Activated T-cell treated with anti-CD3 and anti-CD28 coated beads, Interleukin-2, amount 50 U/mL, for 24 hours (primary cell): ENCODE data around the gene NR6A1.

Source experiments
- DNase-seq: peaks from one replicate; pipeline ENCODE4 v3.0.0-alpha.2; 2020
- H3K27ac Mint-ChIP-seq: 2 replicates; pipeline ENCODE4 v1.8.0; 2020; ENCODE audit warnings: mild to moderate bottlenecking, mixed read lengths
- H3K27me3 Mint-ChIP-seq: 2 replicates; pipeline ENCODE4 v1.8.0; 2020; ENCODE audit warnings: mixed read lengths
- H3K36me3 Mint-ChIP-seq: 2 replicates; pipeline ENCODE4 v1.8.0; 2020; ENCODE audit warnings: low read depth, mixed read lengths
- H3K4me1 Mint-ChIP-seq: 2 replicates; pipeline ENCODE4 v1.8.0; 2020; ENCODE audit warnings: low read depth, mixed read lengths
- H3K4me3 Mint-ChIP-seq: 2 replicates; pipeline ENCODE4 v1.8.0; 2020; ENCODE audit warnings: mild to moderate bottlenecking, moderate library complexity, mixed read lengths
- H3K9me3 Mint-ChIP-seq: 2 replicates; pipeline ENCODE4 v1.8.0; 2020; ENCODE audit warnings: mixed read lengths

The NR6A1 gene

DNA sequence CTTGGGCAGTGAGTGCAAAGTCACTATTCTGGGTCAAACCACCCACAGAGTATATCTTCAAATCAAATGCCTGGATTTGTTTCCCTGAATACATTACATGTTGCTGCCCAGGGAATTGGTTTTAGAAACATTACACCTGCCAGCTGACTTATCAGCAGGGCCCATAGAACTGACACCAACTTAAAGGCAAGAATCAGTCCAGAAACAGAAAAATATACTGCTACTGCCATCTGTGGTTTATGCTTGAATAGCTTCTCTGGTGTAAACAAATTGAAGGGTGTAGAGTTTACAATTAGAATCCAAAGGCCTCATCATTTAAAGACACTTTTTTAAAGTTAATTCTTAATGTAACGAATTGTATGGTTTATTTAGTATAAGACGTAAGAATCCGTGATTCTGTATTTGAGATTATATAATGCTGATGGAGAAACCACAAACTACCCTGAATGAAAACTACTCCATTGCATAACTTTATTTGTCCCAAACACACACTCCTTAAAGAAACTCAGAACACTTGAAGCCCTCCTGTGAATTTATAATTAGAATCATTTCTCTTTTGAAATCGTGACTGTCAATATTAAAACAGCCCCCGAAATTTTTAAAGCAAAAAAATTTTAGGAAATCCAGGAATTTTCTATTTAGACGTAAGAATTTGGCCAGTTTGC is 6.2 kb downstream of the NR6A1 start:
- Mint-ChIP-seq H3K27ac (no peak overlapping the region), H3K9me3 (no peaks in the 10 kb centered on the region), H3K36me3 (no peaks in the 10 kb centered on the region), H3K4me3 (no peak overlapping the region), H3K27me3 (peaks cover 95% of the 10 kb centered on the region), H3K4me1 (peaks cover 12% of the 10 kb centered on the region)
- no peak for DNase-seq

DNA sequence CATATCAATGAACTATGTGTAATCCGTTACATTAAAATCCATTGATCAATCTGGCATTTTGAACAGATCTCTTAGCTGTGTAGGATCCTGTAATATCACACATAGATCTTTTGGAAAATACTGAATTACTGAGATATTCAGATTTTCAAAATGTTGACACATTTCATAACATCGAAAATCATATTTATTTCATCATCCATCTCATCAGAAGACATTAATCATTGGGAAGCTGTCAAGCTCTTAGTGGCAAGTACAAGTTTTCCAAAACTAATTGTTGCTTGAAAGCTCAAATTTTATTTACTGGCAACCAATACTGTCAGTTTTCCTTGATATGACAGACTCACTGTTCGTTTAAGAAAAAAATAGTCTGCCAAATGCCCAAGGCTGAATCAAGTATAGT is 8.5 kb downstream of the NR6A1 start:
- Mint-ChIP-seq H3K9me3 (no peaks in the 10 kb centered on the region), H3K27me3 (peaks cover 93% of the 10 kb centered on the region), H3K4me1 (peaks cover 3% of the 10 kb centered on the region), H3K27ac (no peak overlapping the region), H3K4me3 (no peak overlapping the region), H3K36me3 (no peaks in the 10 kb centered on the region)
- no peak for DNase-seq

DNA sequence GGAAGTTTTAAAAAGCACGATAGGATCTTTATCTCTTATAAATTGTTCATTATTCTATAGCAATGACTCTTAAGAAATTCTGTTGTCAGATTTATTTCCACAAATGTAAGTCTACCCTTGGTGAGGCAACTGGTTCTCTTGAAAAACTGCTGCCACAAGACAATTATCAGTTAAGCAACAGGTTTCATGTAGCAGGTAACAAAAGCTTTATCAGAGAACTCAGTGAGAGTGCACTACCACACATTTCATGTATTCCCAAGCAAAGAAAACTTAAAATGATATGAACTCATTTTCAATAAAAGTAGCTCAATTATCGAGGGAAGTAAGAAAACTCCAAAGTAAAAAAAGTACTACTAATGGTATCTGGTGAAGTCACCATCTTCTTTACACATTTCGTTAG is 9.4 kb downstream of the NR6A1 start:
- Mint-ChIP-seq H3K27ac (no peak overlapping the region), H3K4me3 (no peak overlapping the region), H3K9me3 (no peaks in the 10 kb centered on the region), H3K27me3 (peaks cover 93% of the 10 kb centered on the region), H3K4me1 (peaks cover 3% of the 10 kb centered on the region), H3K36me3 (no peaks in the 10 kb centered on the region)
- no peak for DNase-seq

DNA sequence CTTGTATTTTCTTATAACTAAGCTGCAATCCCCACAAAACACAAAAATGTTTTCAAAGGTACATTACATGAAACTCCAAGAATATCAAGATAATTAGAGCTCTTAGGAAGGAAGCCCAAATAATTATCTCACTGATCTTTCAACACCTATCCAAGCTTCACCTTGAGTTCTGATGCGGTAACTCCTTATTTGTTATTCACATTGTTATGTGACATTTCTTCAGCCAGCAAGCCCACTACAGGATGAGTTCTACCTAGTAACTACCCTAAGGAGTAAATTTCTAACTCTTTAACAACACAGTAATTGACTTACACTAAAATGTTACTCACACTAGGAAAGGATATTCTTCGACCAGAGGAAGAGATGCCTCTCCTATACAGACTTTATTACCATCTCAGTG is 9.9 kb downstream of the NR6A1 start:
- no peaks in the 10 kb centered on the region for H3K9me3 Mint-ChIP-seq
- peaks cover 93% of the 10 kb centered on the region for H3K27me3 Mint-ChIP-seq
- peaks cover 3% of the 10 kb centered on the region for H3K4me1 Mint-ChIP-seq
- no peak overlapping the region for H3K4me3 Mint-ChIP-seq
- H3K36me3 Mint-ChIP-seq = no peaks in the 10 kb centered on the region
- no peak overlapping the region for H3K27ac Mint-ChIP-seq
- no peak for DNase-seq

DNA sequence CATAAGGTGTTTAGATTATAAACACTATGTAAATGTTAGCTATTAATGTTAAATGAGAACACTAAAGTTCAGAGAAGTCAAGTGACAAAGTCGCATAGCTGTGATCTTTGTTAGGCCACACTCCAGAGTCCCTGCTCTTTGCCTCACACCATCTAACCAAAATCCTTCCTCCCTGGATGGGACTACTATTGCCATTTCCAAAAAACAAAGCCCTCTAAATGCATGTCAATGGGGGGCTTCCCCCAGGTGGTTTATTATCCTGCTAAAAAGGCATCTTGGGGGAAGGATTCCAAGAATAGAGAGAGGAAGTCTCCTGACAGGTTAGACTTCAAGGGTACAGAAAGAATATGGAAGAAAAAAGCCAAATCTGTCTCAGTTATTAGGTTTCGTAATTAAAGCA is 10.4 kb downstream of the NR6A1 start:
- Mint-ChIP-seq H3K4me3 (no peak overlapping the region), H3K27me3 (peaks cover 93% of the 10 kb centered on the region), H3K27ac (no peak overlapping the region)

DNA sequence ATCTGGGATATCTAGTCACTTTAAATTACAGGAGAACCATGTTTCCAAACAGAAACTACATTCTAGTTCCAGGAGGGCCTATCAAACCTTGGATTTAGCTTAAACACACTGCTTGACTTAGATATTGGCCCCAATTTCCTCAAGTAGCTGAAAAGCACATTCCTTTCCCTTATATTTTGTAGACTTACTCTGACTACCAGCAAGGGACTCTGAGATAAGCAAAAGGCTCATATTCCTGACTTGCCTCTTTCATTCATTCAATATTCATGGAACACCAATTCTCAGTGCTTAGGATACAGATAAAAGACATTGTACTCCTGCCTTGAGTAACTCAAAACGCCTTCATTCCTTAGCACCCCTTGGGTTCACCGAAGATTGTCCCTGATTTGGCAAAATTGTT is 11.8 kb downstream of the NR6A1 start:
- no peak overlapping the region for H3K27ac Mint-ChIP-seq
- DNase-seq = no peak
- no peaks in the 10 kb centered on the region for H3K9me3 Mint-ChIP-seq
- no peak overlapping the region for H3K4me3 Mint-ChIP-seq
- H3K36me3 Mint-ChIP-seq = no peaks in the 10 kb centered on the region
- H3K4me1 Mint-ChIP-seq = peaks cover 15% of the 10 kb centered on the region
- peaks cover 93% of the 10 kb centered on the region for H3K27me3 Mint-ChIP-seq

More for the DNA sequence above, 10.4 kb downstream of the NR6A1 start:
- no peaks in the 10 kb centered on the region for H3K9me3 Mint-ChIP-seq
- H3K4me1 Mint-ChIP-seq = peaks cover 3% of the 10 kb centered on the region
- H3K36me3 Mint-ChIP-seq = no peaks in the 10 kb centered on the region
- no peak for DNase-seq

DNA sequence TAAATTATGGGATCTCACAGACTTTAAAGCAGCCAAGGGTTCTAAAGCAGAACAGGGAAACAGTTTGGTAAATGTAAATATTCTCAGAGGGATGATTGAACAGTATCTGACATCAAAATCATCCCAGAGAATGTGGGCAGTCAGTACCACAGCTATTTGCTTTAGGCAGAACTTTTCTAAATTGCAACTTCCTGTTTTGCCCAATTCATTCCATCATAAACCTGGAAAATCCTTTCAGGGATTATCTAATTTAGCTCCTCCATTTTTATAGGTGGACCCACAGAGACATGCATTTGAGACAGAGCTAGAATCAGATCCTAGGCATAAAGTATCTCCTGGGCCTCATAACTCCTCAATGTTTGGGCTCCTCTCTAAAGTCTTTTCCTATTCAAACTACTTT is 12.4 kb downstream of the NR6A1 start:
- H3K9me3 Mint-ChIP-seq = no peaks in the 10 kb centered on the region
- H3K27me3 Mint-ChIP-seq = peaks cover 91% of the 10 kb centered on the region
- H3K36me3 Mint-ChIP-seq = no peaks in the 10 kb centered on the region
- H3K4me3 Mint-ChIP-seq = no peak overlapping the region
- DNase-seq = no peak
- H3K27ac Mint-ChIP-seq = no peak overlapping the region
- H3K4me1 Mint-ChIP-seq = peaks cover 19% of the 10 kb centered on the region

DNA sequence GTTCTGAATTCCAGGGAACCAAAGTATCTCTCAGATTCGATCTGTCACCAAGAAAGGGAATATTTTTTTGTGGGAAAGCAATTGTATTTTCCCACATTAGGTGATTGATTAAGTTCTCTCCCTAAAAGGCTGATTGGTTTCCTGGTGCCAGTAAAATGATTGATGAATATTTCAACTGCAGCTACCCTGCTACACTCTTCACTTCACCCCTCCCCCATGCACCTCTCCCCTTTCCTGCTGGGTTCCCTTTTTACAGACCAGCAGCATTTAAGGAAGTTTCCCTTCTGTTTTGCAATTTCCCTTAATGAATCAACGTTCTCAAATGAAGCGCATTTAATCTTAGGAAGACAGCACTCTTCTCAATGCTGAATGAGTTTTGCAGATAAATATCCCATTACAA is 13.1 kb downstream of the NR6A1 start:
- Mint-ChIP-seq H3K27ac (no peak overlapping the region), H3K36me3 (no peaks in the 10 kb centered on the region), H3K4me3 (no peak overlapping the region), H3K4me1 (peaks cover 20% of the 10 kb centered on the region), H3K27me3 (peaks cover 87% of the 10 kb centered on the region), H3K9me3 (no peaks in the 10 kb centered on the region)
- no peak for DNase-seq

DNA sequence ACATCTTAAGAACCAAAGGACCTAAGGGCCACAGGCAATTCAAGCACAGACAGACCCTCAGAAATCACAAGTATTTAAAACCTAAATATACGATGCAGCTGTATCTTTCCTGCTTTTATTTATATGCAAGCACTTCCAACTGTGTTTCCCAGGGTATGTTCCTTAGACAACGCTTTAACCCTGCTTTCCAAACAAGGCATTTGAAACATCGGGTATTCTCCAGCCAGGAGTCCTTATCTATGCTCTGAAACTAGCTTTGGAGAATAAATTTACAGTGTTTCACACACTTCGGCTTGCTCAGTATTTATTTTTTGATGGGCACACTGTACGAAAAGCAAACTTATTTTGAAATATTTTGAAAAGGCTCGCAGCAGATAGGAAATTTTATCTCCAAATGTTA is 13.5 kb downstream of the NR6A1 start:
- no peak overlapping the region for H3K27ac Mint-ChIP-seq
- H3K4me1 Mint-ChIP-seq = peaks cover 20% of the 10 kb centered on the region
- no peaks in the 10 kb centered on the region for H3K9me3 Mint-ChIP-seq
- H3K4me3 Mint-ChIP-seq = no peak overlapping the region
- no peak for DNase-seq
- H3K36me3 Mint-ChIP-seq = no peaks in the 10 kb centered on the region
- H3K27me3 Mint-ChIP-seq = peaks cover 87% of the 10 kb centered on the region

DNA sequence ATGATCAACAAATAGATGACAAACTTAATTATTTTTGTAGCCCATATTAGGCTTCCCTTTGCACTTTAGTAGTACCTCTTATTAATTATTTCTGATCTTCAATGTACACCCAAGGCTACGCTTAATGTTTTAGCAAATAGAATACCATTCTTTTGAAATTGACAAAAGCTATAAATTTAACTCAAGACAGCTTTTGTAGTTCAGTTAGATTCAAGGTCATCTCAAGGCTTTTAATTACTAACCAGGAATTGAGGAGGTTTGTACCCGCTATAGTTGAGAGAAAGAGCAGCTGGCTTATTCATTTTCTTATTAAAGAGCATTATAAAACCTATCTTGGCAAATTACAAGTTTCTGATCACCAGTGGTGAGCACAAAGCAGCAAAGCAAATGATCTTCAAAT is 15.1 kb downstream of the NR6A1 start:
- Mint-ChIP-seq H3K4me1 (peaks cover 20% of the 10 kb centered on the region), H3K36me3 (no peaks in the 10 kb centered on the region), H3K27ac (no peak overlapping the region), H3K4me3 (no peak overlapping the region), H3K9me3 (no peaks in the 10 kb centered on the region), H3K27me3 (peaks cover 79% of the 10 kb centered on the region)
- no peak for DNase-seq

DNA sequence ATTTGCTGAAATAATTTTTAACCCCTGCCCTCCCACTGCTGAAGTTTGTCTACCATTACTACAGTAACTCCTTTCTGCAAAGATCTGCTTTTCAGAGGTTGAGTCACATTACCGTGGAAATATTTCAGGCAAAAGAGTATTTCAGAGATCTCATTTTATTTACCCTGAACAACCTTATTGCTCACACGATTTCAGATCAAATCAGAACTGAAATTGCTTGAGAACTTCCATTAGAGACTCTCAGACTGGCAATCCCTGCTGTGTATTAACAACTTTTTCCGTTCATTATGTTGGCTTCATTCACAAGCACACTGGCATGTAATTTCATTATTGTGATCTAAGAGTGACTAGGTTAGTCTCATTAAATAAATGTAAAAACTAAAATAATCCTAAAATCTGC is 16.1 kb downstream of the NR6A1 start:
- H3K27ac Mint-ChIP-seq = peak overlapping the region; percentile 51
- H3K4me1 Mint-ChIP-seq = peaks cover 20% of the 10 kb centered on the region
- H3K36me3 Mint-ChIP-seq = no peaks in the 10 kb centered on the region
- H3K9me3 Mint-ChIP-seq = no peaks in the 10 kb centered on the region
- H3K4me3 Mint-ChIP-seq = no peak overlapping the region
- DNase-seq = no peak
- peaks cover 76% of the 10 kb centered on the region for H3K27me3 Mint-ChIP-seq

DNA sequence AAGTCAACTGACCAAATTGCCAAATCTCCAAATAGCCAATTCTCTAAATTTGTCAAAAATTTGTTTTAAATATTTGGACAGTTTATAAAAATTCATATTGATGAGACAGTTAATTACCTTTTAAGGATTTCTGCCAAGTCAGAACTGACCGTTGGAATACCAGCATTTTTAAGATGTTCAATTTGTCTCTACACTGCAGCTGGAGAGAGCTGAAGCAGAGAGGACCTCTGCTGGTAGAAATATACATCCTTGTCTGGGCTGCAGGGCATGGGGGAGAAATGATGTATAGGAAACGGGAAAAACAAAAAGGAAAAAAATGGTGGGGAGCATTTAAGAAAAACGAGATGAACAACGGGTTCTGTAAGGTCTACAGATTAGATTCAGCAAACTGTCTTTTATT is 16.8 kb downstream of the NR6A1 start:
- no peaks in the 10 kb centered on the region for H3K36me3 Mint-ChIP-seq
- no peak for DNase-seq
- peaks cover 75% of the 10 kb centered on the region for H3K27me3 Mint-ChIP-seq
- H3K27ac Mint-ChIP-seq = peak overlapping the region; percentile 68
- H3K4me1 Mint-ChIP-seq = peaks cover 20% of the 10 kb centered on the region
- H3K4me3 Mint-ChIP-seq = no peak overlapping the region
- no peaks in the 10 kb centered on the region for H3K9me3 Mint-ChIP-seq

DNA sequence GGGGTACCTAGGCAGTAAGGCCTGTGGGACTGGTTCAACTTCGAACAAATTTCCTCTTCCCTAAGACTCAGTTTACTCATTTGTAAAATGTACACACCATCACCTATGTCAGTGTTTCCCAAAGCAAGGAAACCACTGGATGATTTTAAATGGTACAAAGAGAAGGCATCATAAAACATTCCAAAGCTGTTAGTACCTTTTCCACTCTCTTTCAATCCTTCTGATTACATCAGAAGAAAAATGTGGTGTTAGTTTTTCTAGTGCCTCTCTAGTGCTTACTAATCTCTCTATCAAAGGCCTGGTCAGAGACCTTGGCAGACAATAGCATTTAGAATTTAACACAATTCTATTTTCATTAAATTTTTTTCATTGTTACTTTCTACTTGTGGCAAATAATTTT is 18.1 kb downstream of the NR6A1 start:
- H3K27me3 Mint-ChIP-seq = peaks cover 63% of the 10 kb centered on the region
- no peak overlapping the region for H3K4me3 Mint-ChIP-seq
- DNase-seq = no peak
- no peaks in the 10 kb centered on the region for H3K9me3 Mint-ChIP-seq
- no peak overlapping the region for H3K27ac Mint-ChIP-seq
- H3K4me1 Mint-ChIP-seq = peaks cover 17% of the 10 kb centered on the region
- H3K36me3 Mint-ChIP-seq = no peaks in the 10 kb centered on the region

DNA sequence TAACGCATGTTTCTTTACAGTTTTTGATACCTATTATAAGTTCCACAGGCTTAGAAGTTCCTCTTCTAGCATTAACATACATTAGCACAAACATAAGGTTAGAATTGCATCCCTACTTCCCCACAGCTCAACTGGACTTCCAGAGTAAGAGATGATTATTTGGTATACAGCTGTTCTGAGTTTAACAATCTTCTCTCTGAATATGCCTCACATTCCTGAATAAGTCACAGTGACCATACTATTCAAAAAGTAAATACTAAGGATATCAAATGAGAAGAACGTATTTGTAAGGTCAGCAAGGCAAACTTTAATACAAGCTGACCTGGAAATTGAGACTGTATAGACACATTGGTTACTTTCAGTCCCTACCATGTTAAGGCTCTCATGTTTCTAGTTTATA is 21.3 kb downstream of the NR6A1 start:
- Mint-ChIP-seq H3K27ac (no peak overlapping the region), H3K4me3 (no peak overlapping the region), H3K27me3 (peaks cover 45% of the 10 kb centered on the region), H3K36me3 (no peaks in the 10 kb centered on the region), H3K4me1 (peaks cover 10% of the 10 kb centered on the region), H3K9me3 (no peaks in the 10 kb centered on the region)
- no peak for DNase-seq

DNA sequence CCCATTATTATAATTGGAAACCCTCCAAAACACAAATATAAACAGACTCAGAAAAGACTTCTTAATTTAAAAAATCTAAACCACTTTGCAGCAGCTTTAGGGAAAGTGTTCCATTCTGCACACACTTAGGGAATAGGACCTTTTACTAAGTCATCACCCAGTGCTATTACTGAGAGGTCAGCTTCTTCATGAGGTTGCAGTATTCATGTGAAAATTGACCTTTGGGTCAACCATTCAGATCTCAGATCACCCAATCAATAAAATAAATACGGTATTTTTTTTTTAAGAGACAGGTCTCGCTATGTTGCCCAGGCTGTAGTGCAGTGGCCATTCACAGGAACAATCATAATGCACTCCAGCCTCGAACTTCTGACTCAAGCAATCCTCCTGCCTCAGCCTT is 21.8 kb downstream of the NR6A1 start:
- H3K36me3 Mint-ChIP-seq = no peaks in the 10 kb centered on the region
- DNase-seq = no peak
- H3K4me1 Mint-ChIP-seq = peaks cover 5% of the 10 kb centered on the region
- peaks cover 40% of the 10 kb centered on the region for H3K27me3 Mint-ChIP-seq
- H3K4me3 Mint-ChIP-seq = no peak overlapping the region
- H3K27ac Mint-ChIP-seq = no peak overlapping the region
- no peaks in the 10 kb centered on the region for H3K9me3 Mint-ChIP-seq

DNA sequence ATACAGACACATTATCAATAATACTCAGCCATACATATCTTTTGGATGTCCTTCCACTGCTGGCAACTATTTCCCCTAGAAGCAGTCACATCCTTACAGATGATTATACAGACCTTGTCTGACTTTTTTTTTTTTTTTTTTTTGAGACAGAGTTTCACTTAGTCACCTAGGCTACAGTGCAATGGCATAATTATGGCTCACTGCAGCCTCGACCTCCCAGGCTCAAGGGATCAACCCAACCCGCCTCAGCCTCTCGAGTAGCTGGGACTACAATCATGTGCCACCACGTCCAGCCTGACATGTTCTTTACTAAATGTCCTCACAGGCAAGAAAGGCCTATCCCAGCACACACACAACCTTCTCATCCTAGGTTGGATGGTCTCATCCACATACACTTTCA is 24.0 kb downstream of the NR6A1 start:
- no peaks in the 10 kb centered on the region for H3K36me3 Mint-ChIP-seq
- H3K4me3 Mint-ChIP-seq = no peak overlapping the region
- peaks cover 6% of the 10 kb centered on the region for H3K4me1 Mint-ChIP-seq
- H3K9me3 Mint-ChIP-seq = no peaks in the 10 kb centered on the region
- peaks cover 27% of the 10 kb centered on the region for H3K27me3 Mint-ChIP-seq
- no peak overlapping the region for H3K27ac Mint-ChIP-seq
- DNase-seq = no peak
